CD14-positive monocyte (primary cell): Measurements from ENCODE around the gene DCAF6. TPM values are rescaled to one million over a fixed set of nuclear protein-coding genes. Genes with fewer than 3 reads are reported as not detected.

Experiments used
- DNase-seq, 3 donors: peaks; one replicate each; pipeline ENCODE4 v3.0.0-alpha.2; 2011 to 2022
- H2AFZ ChIP-seq: 2 replicates; pipeline ENCODE4 v1.6.0; 2012; ENCODE audit warnings: mild to moderate bottlenecking, low read depth, low read length, inconsistent platforms; ENCODE audit not compliant: insufficient read depth, poor library complexity, severe bottlenecking
- H3K27ac ChIP-seq, 2 donors: 1 replicate in 1 of 2; 2 replicates in 1 of 2; pipeline ENCODE4 v1.5.1; 2012 to 2013; ENCODE audit warnings: low read length in 2 of 2, control low read depth in 1 of 2, inconsistent platforms in 1 of 2, low read depth in 1 of 2, mild to moderate bottlenecking in 1 of 2
- H3K27me3 ChIP-seq, 2 donors: one replicate each; pipeline versions ENCODE4 v1.6.0 to v1.6.1; 2011 to 2013; ENCODE audit warnings: low read length in 2 of 2; ENCODE audit not compliant: control insufficient read depth in 2 of 2, insufficient read depth in 2 of 2
- H3K36me3 ChIP-seq, 2 donors: replicated peaks in 1 of 2; 1 replicate in 1 of 2; 2 replicates in 1 of 2; pipeline versions ENCODE4 v1.5.1 to v1.6.1; 2012 to 2013; ENCODE audit warnings: low read length in 2 of 2, control low read depth in 1 of 2, inconsistent platforms in 1 of 2, mild to moderate bottlenecking in 1 of 2; ENCODE audit not compliant: insufficient read depth in 2 of 2, control insufficient read depth in 1 of 2
- H3K4me1 ChIP-seq, 2 donors: 1 replicate in 1 of 2; 2 replicates in 1 of 2; pipeline versions ENCODE4 v1.5.1 to v1.6.1; 2012 to 2013; ENCODE audit warnings: low read length in 2 of 2, control low read depth in 1 of 2, inconsistent platforms in 1 of 2, mild to moderate bottlenecking in 1 of 2, moderate library complexity in 1 of 2; ENCODE audit not compliant: insufficient read depth in 2 of 2, control insufficient read depth in 1 of 2
- H3K4me2 ChIP-seq: replicated peaks from 2 replicates; pipeline ENCODE3; 2012; ENCODE audit warnings: low read length, moderate library complexity, mild to moderate bottlenecking; ENCODE audit not compliant: poor library complexity, severe bottlenecking; ENCODE audit errors: extremely low read depth
- H3K4me3 ChIP-seq, 3 experiments: fragments of 200-600 bp in 1 of 3; sonication (generic) in 1 of 3; replicated peaks in 1 of 3; 1 replicate in 2 of 3; 2 replicates in 1 of 3; pipeline ENCODE4 v1.5.1; 2011 to 2013; ENCODE audit warnings: low read length in 3 of 3, mild to moderate bottlenecking in 3 of 3, control low read depth in 2 of 3, low read depth in 2 of 3, inconsistent platforms in 1 of 3, moderate library complexity in 1 of 3
- H3K79me2 ChIP-seq: 2 replicates; pipeline ENCODE4 v1.6.0; 2012; ENCODE audit warnings: mild to moderate bottlenecking, control low read depth, inconsistent platforms, low read length, moderate library complexity; ENCODE audit not compliant: insufficient read depth
- H3K9ac ChIP-seq: 2 replicates; pipeline ENCODE4 v1.6.0; 2017; ENCODE audit warnings: low read length, mild to moderate bottlenecking; ENCODE audit not compliant: insufficient read depth, poor library complexity, severe bottlenecking
- H3K9me3 ChIP-seq, 2 donors: replicated peaks in 1 of 2; 1 replicate in 1 of 2; 2 replicates in 1 of 2; pipeline versions ENCODE4 v1.5.1 to v1.6.1; 2012 to 2013; ENCODE audit warnings: low read length in 2 of 2, control low read depth in 1 of 2; ENCODE audit not compliant: control insufficient read depth in 1 of 2, insufficient read depth in 1 of 2
- H4K20me1 ChIP-seq: 2 replicates; pipeline ENCODE4 v1.6.0; 2012; ENCODE audit warnings: mild to moderate bottlenecking, low read length, control low read depth, moderate library complexity; ENCODE audit not compliant: insufficient read depth
- H3K27ac Mint-ChIP-seq, 7 donors: one replicate each; pipeline ENCODE4 v1.8.0; 2020; ENCODE audit warnings: mild to moderate bottlenecking in 7 of 7, mixed read lengths in 7 of 7, moderate library complexity in 6 of 7, inconsistent platforms in 2 of 7
- H3K27me3 Mint-ChIP-seq, 3 donors: one replicate each; pipeline ENCODE4 v1.8.0; 2021 to 2022; ENCODE audit warnings: low read depth in 3 of 3, mild to moderate bottlenecking in 3 of 3, mixed read lengths in 3 of 3, moderate library complexity in 3 of 3, inconsistent platforms in 1 of 3
- H3K36me3 Mint-ChIP-seq, 2 donors: one replicate each; pipeline ENCODE4 v1.8.0; 2020; ENCODE audit warnings: mixed read lengths in 2 of 2, inconsistent platforms in 1 of 2, mild to moderate bottlenecking in 1 of 2
- H3K4me1 Mint-ChIP-seq: one replicate; pipeline ENCODE4 v1.8.0; 2020; ENCODE audit warnings: mild to moderate bottlenecking, mixed read lengths
- H3K4me3 Mint-ChIP-seq, 2 donors: one replicate each; pipeline ENCODE4 v1.8.0; 2020; ENCODE audit warnings: mild to moderate bottlenecking in 2 of 2, mixed read lengths in 2 of 2, moderate library complexity in 1 of 2
- H3K9me3 Mint-ChIP-seq, 7 donors: one replicate each; pipeline ENCODE4 v1.8.0; 2020 to 2022; ENCODE audit warnings: mixed read lengths in 7 of 7, mild to moderate bottlenecking in 6 of 7, moderate library complexity in 6 of 7, inconsistent platforms in 2 of 7
- WGBS: methylation state at CpG from one replicate; pipeline ENCODE4 v1.1.5; 2013; ENCODE audit warnings: missing lambda C conversion rate; ENCODE audit not compliant: insufficient coverage; 5-methylcytosine and 5-hydroxymethylcytosine counted together
- intact Hi-C, 2 donors: fragments of 100-400 bp; cut with micrococcal nuclease; formaldehyde crosslinking; loops; one replicate each; pipeline versions ENCODE4 v1.15.0 to v1.15.1; 2023
- polyA plus RNA-seq, 3 donors: library from polyadenylated mRNA; depleted of rRNA in 1 of 3; unstranded in 2 of 3; stranded (reverse) in 1 of 3; fragments of 300-500 nt in 2 of 3; fragments of >200 nt in 1 of 3; fragmentation: Illumina TruSeq in 2 of 3; gene quantifications; 1 replicate in 2 of 3; 2 replicates in 1 of 3; pipeline ENCODE4 v1.2.3, GENCODE V29; 2012 to 2021
- TF ChIP-seq, protein P1 (sequence below): fragments of 200-600 bp; IDR thresholded peaks from one replicate; pipeline ENCODE4 v1.8.0; 2022; ENCODE audit warnings: antibody characterized with exemption, mild to moderate bottlenecking

The DCAF6 gene
- polyA plus RNA-seq, 3 donors = 11.8 to 16.1 (median 11.9) TPM

DNA sequence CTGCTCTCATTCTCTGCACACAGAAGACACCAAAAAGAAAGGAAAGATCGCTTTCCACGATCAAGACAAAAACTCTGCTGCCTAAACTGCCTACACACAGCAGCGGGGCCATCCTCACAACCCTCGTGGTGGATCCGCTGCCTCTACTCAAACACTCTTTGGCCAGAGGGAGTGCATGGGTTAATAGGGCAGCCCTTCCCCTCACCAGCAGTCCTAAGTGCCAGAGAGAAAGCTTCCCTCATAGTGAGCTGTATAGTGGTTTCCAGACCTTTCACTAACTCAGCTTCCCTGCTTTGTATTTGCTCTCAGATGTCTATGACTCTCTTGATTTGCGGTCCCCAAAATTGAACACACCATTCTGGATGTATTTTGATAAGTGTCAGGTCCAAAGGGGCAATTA is 169.4 kb downstream of the DCAF6 start:
- intact Hi-C loops = no loop called here
- Histone ChIP-seq H3K27me3 (no peaks in the 10 kb centered on the region), H4K20me1 (no peaks in the 10 kb centered on the region), H3K9ac (no peak overlapping the region), H3K4me3 (no peak overlapping the region), H3K36me3 (no peaks in the 10 kb centered on the region), H3K27ac (no peak overlapping the region), H3K4me2 (no peak overlapping the region), H3K79me2 (no peaks in the 10 kb centered on the region), H3K9me3 (no peaks in the 10 kb centered on the region), H2AFZ (no peak overlapping the region), H3K4me1 (peaks cover 0 to 6% of the 10 kb centered on the region in 2 donors)
- DNase-seq = no peak
- Mint-ChIP-seq H3K4me1 (peaks cover 5% of the 10 kb centered on the region), H3K27me3 (peaks cover 0 to 5% (median 2%) of the 10 kb centered on the region in 3 donors), H3K4me3 (no peak overlapping the region), H3K9me3 (peaks cover 0 to 8% (median 3%) of the 10 kb centered on the region in 7 donors), H3K27ac (peak overlapping the region in 1 of 7 donors; percentile 35), H3K36me3 (no peaks in the 10 kb centered on the region)
- whole genome bisulfite sequencing = no CpG with 5 or more reads among the region's 6 CpGs
- TF ChIP-seq, protein P1, sequence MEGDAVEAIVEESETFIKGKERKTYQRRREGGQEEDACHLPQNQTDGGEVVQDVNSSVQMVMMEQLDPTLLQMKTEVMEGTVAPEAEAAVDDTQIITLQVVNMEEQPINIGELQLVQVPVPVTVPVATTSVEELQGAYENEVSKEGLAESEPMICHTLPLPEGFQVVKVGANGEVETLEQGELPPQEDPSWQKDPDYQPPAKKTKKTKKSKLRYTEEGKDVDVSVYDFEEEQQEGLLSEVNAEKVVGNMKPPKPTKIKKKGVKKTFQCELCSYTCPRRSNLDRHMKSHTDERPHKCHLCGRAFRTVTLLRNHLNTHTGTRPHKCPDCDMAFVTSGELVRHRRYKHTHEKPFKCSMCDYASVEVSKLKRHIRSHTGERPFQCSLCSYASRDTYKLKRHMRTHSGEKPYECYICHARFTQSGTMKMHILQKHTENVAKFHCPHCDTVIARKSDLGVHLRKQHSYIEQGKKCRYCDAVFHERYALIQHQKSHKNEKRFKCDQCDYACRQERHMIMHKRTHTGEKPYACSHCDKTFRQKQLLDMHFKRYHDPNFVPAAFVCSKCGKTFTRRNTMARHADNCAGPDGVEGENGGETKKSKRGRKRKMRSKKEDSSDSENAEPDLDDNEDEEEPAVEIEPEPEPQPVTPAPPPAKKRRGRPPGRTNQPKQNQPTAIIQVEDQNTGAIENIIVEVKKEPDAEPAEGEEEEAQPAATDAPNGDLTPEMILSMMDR = no peak

DNA sequence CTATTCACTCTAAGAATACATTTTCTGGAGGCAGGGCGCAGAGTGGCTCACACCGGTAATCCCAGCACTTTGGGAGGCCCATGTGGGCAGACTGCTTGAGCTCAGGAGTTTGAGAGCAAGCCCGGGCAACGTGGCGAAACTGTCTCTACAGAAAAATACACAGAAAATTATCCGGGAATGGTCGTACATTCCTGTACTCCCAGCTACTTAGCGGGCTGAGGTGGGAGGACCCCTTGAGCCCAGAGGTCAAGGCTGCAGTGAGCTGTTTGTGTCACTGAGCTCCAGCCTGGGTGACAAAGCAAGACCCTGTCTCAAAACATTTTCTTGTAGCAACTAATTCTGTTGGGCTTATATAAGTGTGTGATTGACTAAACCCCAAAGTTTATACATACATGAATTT is 169.8 kb downstream of the DCAF6 start:
- H4K20me1 ChIP-seq = no peaks in the 10 kb centered on the region
- H3K27ac ChIP-seq = no peak overlapping the region
- H3K4me2 ChIP-seq = no peak overlapping the region
- H3K79me2 ChIP-seq = no peaks in the 10 kb centered on the region
- no peak overlapping the region for H3K27ac Mint-ChIP-seq
- H3K9me3 Mint-ChIP-seq = peaks cover 0 to 8% (median 3%) of the 10 kb centered on the region in 7 donors
- H3K4me1 Mint-ChIP-seq = peaks cover 9% of the 10 kb centered on the region
- no peaks in the 10 kb centered on the region for H3K36me3 ChIP-seq
- H3K4me1 ChIP-seq = peaks cover 4 to 11% of the 10 kb centered on the region in 2 donors
- no peak overlapping the region for H3K4me3 ChIP-seq
- H3K36me3 Mint-ChIP-seq = no peaks in the 10 kb centered on the region
- H2AFZ ChIP-seq = no peak overlapping the region
- no peaks in the 10 kb centered on the region for H3K9me3 ChIP-seq
- no peak overlapping the region for H3K9ac ChIP-seq
- H3K27me3 Mint-ChIP-seq = peaks cover 0 to 5% (median 2%) of the 10 kb centered on the region in 3 donors
- WGBS = over 99% methylated on average over 8 of the region's 8 CpGs
- H3K4me3 Mint-ChIP-seq = no peak overlapping the region
- DNase-seq = no peak
- intact Hi-C loops = no loop called here
- H3K27me3 ChIP-seq = no peaks in the 10 kb centered on the region
- TF ChIP-seq, protein P1 = no peak
